KMS-11 (cell line): Measurements from ENCODE around the gene RTBDN.

Experiments
- H2AFZ ChIP-seq: fragments of 200-600 bp; sonication (generic); 2 replicates; pipeline ENCODE4 v1.6.1; 2016; ENCODE audit warnings: antibody characterized with exemption, mixed run types, low read depth
- H3K27ac ChIP-seq: fragments of 200-600 bp; sonication (generic); 2 replicates; pipeline ENCODE4 v1.6.1; 2016; ENCODE audit warnings: mild to moderate bottlenecking, mixed run types
- H3K27me3 ChIP-seq: fragments of 200-600 bp; sonication (generic); 2 replicates; pipeline ENCODE4 v1.6.1; 2017; ENCODE audit warnings: mild to moderate bottlenecking, low read depth, mixed run types, moderate library complexity; ENCODE audit not compliant: insufficient read depth
- H3K36me3 ChIP-seq: fragments of 200-600 bp; sonication (generic); 2 replicates; pipeline ENCODE4 v1.6.1; 2017; ENCODE audit warnings: mild to moderate bottlenecking, mixed run types; ENCODE audit not compliant: insufficient read depth
- H3K4me1 ChIP-seq: fragments of 200-600 bp; sonication (generic); 2 replicates; pipeline ENCODE4 v1.6.1; 2016; ENCODE audit warnings: mild to moderate bottlenecking, low read depth, mixed run types; ENCODE audit not compliant: poor library complexity, severe bottlenecking
- H3K4me2 ChIP-seq: fragments of 200-600 bp; sonication (generic); 2 replicates; pipeline ENCODE4 v1.7.0; 2016; ENCODE audit warnings: mild to moderate bottlenecking, mixed run types
- H3K4me3 ChIP-seq: fragments of 200-600 bp; sonication (generic); IDR thresholded peaks from 2 replicates; pipeline ENCODE4 v1.6.1; 2017; ENCODE audit warnings: low read depth, low read length, mixed read lengths; ENCODE audit not compliant: insufficient read depth
- H3K79me2 ChIP-seq: fragments of 200-600 bp; sonication (generic); 2 replicates; pipeline ENCODE4 v1.6.1; 2016; ENCODE audit warnings: low read depth, mixed run types; ENCODE audit not compliant: insufficient read depth
- H3K9ac ChIP-seq: fragments of 200-600 bp; sonication (generic); 2 replicates; pipeline ENCODE4 v1.6.1; 2016; ENCODE audit warnings: mild to moderate bottlenecking, mixed run types
- H4K20me1 ChIP-seq: fragments of 200-600 bp; sonication (generic); 2 replicates; pipeline ENCODE4 v1.6.1; 2016; ENCODE audit warnings: mild to moderate bottlenecking, mixed run types; ENCODE audit not compliant: insufficient read depth
- CTCF ChIP-seq: fragments of 200-600 bp; sonication (generic); conservative IDR thresholded peaks from 2 replicates; pipeline ENCODE4 v1.6.1; 2017; ENCODE audit warnings: low read depth, mild to moderate bottlenecking, antibody characterized with exemption, low read length, moderate library complexity, mixed read lengths

RTBDN gene

GRCh38 chr19:12797141-12797587 lies 37.2 kb downstream of the RTBDN start:
- Histone ChIP-seq H3K27ac (no peak overlapping the region), H3K27me3 (peaks cover 7% of the 10 kb centered on the region), H3K79me2 (peaks cover 12% of the 10 kb centered on the region), H3K4me3 (no peak overlapping the region), H2AFZ (no peak overlapping the region), H3K4me1 (peaks cover 22% of the 10 kb centered on the region), H4K20me1 (no peaks in the 10 kb centered on the region), H3K9ac (no peak overlapping the region), H3K4me2 (no peak overlapping the region), H3K36me3 (no peaks in the 10 kb centered on the region)
- TF ChIP-seq CTCF: no peak

- Histone ChIP-seq H3K27ac (no peak overlapping the region), H3K79me2 (peaks cover 19% of the 10 kb centered on the region), H3K9ac (no peak overlapping the region)
Measured at GRCh38 chr19:12796146-12797071, 38.0 kb downstream of the RTBDN start.

GRCh38 chr19:12794971-12795381 lies 39.4 kb downstream of the RTBDN start:
- H3K79me2 ChIP-seq: peaks cover 20% of the 10 kb centered on the region
- H3K36me3 ChIP-seq: no peaks in the 10 kb centered on the region
- no peak for TF ChIP-seq CTCF
- peaks cover 30% of the 10 kb centered on the region for H3K4me1 ChIP-seq
- no peaks in the 10 kb centered on the region for H4K20me1 ChIP-seq
- H3K4me3 ChIP-seq: no peak overlapping the region
- no peak overlapping the region for H3K9ac ChIP-seq
- H3K27me3 ChIP-seq: no peaks in the 10 kb centered on the region
- H2AFZ ChIP-seq: no peak overlapping the region
- no peak overlapping the region for H3K4me2 ChIP-seq
- H3K27ac ChIP-seq: no peak overlapping the region

More at GRCh38 chr19:12796146-12797071, 38.0 kb downstream of the RTBDN start:
- peaks cover 1% of the 10 kb centered on the region; the same call in 1 of the 2 replicates for H3K27me3 ChIP-seq
- H2AFZ ChIP-seq: peak overlapping the region; percentile 66; the same call in 1 of the 2 replicates
- peaks cover 22% of the 10 kb centered on the region for H3K4me1 ChIP-seq
- peak overlapping the region; percentile 53 for H3K4me2 ChIP-seq
- no peaks in the 10 kb centered on the region for H4K20me1 ChIP-seq
- H3K36me3 ChIP-seq: no peaks in the 10 kb centered on the region
- no peak overlapping the region for H3K4me3 ChIP-seq
- TF ChIP-seq CTCF: peak; percentile 89

GRCh38 chr19:12794196-12794941 lies 40.0 kb downstream of the RTBDN start:
- peaks cover 30% of the 10 kb centered on the region for H3K4me1 ChIP-seq
- H3K27ac ChIP-seq: peak overlapping the region; percentile 78
- TF ChIP-seq CTCF: no peak
- peaks cover 20% of the 10 kb centered on the region for H3K79me2 ChIP-seq
- H3K27me3 ChIP-seq: no peaks in the 10 kb centered on the region
- peak overlapping the region; percentile 76 for H3K9ac ChIP-seq
- peak overlapping the region; percentile 34; the same call in 1 of the 2 replicates for H2AFZ ChIP-seq
- no peak overlapping the region for H3K4me3 ChIP-seq
- no peaks in the 10 kb centered on the region for H4K20me1 ChIP-seq
- H3K36me3 ChIP-seq: no peaks in the 10 kb centered on the region
- peak overlapping the region; percentile 97 for H3K4me2 ChIP-seq
